WTC11 (cell line): Measurements from ENCODE around the gene MRPL14. TPM values are rescaled to one million over a fixed set of nuclear protein-coding genes. Genes with fewer than 3 reads are reported as not detected.

Experiments used
- ATAC-seq: fragments of 200-7000 bp; cut with Tn5 transposase; 2 replicates; pipeline ENCODE4 v1.10.0; 2021; ENCODE audit warnings: mild to moderate bottlenecking, moderate library complexity
- CTCF ChIA-PET: fragments of 300-600 bp; sonication (Branson Sonifier 250); formaldehyde crosslinking; loops from one replicate; lab custom pipeline; 2021; ENCODE audit warnings: antibody characterized with exemption; lab: Charles Lee
- POLR2A ChIA-PET: fragments of 350-600 bp; sonication (Branson Sonifier 250); formaldehyde crosslinking; loops from one replicate; lab custom pipeline; 2021; ENCODE audit warnings: antibody characterized with exemption; lab: Charles Lee
- DNase-seq: peaks from one replicate; pipeline ENCODE4 v3.0.0; 2021; ENCODE audit warnings: low spot score
- H3K27ac Mint-ChIP-seq: 2 replicates; pipeline ENCODE4 v1.8.0; 2021; ENCODE audit warnings: mixed read lengths
- H3K27me3 Mint-ChIP-seq: 2 replicates; pipeline ENCODE4 v1.8.0; 2021; ENCODE audit warnings: low read depth, mild to moderate bottlenecking, moderate library complexity, mixed read lengths
- H3K36me3 Mint-ChIP-seq: 2 replicates; pipeline ENCODE4 v1.8.0; 2021; ENCODE audit warnings: mixed read lengths
- H3K4me1 Mint-ChIP-seq: 2 replicates; pipeline ENCODE4 v1.8.0; 2022; ENCODE audit warnings: mixed read lengths
- H3K4me3 Mint-ChIP-seq: 2 replicates; pipeline ENCODE4 v1.8.0; 2021; ENCODE audit warnings: mild to moderate bottlenecking, moderate library complexity, mixed read lengths
- H3K9me3 Mint-ChIP-seq: 2 replicates; pipeline ENCODE4 v1.8.0; 2021; ENCODE audit warnings: mixed read lengths
- ARID4B ChIP-seq: sonication (generic); formaldehyde crosslinking; IDR thresholded peaks from 2 replicates; pipeline ENCODE4 v1.8.0; 2023; ENCODE audit warnings: missing genetic modification reagents, mild to moderate bottlenecking, borderline replicate concordance
- ATF1 ChIP-seq: sonication (generic); formaldehyde crosslinking; IDR thresholded peaks from 2 replicates; pipeline ENCODE4 v1.8.1; 2023; ENCODE audit warnings: mild to moderate bottlenecking, moderate library complexity, missing genetic modification reagents
- ATF6 ChIP-seq: sonication (generic); formaldehyde crosslinking; IDR thresholded peaks from 2 replicates; pipeline ENCODE4 v1.8.1; 2023; ENCODE audit warnings: mild to moderate bottlenecking, missing genetic modification reagents
- E2F4 ChIP-seq: sonication (generic); formaldehyde crosslinking; IDR thresholded peaks from 2 replicates; pipeline ENCODE4 v1.8.1; 2022; ENCODE audit warnings: low read depth, mild to moderate bottlenecking, moderate library complexity, missing genetic modification reagents, borderline replicate concordance
- GRHL2 ChIP-seq: fragments of 250-450 bp; sonication (Bioruptor Pico); IDR thresholded peaks from 2 replicates; pipeline ENCODE4 v1.8.0; 2022; ENCODE audit warnings: mild to moderate bottlenecking, moderate library complexity; ENCODE audit not compliant: insufficient replicate concordance, severe bottlenecking
- PRDM15 ChIP-seq: sonication (generic); formaldehyde crosslinking; IDR thresholded peaks from 2 replicates; pipeline ENCODE4 v1.8.0; 2022; ENCODE audit warnings: missing genetic modification reagents
- PREB ChIP-seq: sonication (generic); formaldehyde crosslinking; IDR thresholded peaks from 2 replicates; pipeline ENCODE4 v1.8.1; 2022; ENCODE audit warnings: mild to moderate bottlenecking, missing genetic modification reagents, moderate library complexity, borderline replicate concordance
- USF1 ChIP-seq: sonication (generic); formaldehyde crosslinking; IDR thresholded peaks from 2 replicates; pipeline ENCODE4 v1.8.0; 2022; ENCODE audit warnings: mild to moderate bottlenecking, missing genetic modification reagents
- ZNF138 ChIP-seq: sonication (generic); formaldehyde crosslinking; conservative IDR thresholded peaks from 2 replicates; pipeline ENCODE4 v1.8.1; 2022; ENCODE audit warnings: mild to moderate bottlenecking, moderate library complexity, missing genetic modification reagents
- ZNF396 ChIP-seq: fragments of 250-450 bp; sonication (Bioruptor Pico); IDR thresholded peaks from 2 replicates; pipeline ENCODE4 v1.8.0; 2021; ENCODE audit warnings: mild to moderate bottlenecking, moderate library complexity, borderline replicate concordance
- total RNA-seq: library from RNA; stranded (reverse); gene quantifications from 3 replicates; pipeline ENCODE4 v1.2.3, GENCODE V29; 2021

Gene MRPL14
- total RNA-seq, 1 experiment from 2014 or later, result 74.2 TPM

GRCh38 chr6:44082872-44083321, 44.4 kb downstream of the MRPL14 start (continued):
- TF ChIP-seq USF1 (CRISPR knock-in tag) (no peak), ZNF396 (no peak)

- CTCF ChIA-PET, result interaction anchor here (4.0 to 4.5 kb wide), 2 partner anchors 313 to 413 kb away, joined by 40 to 52 read pairs; partner anchors contain the start of gene VEGFA
- no peak overlapping the region; the same call in 1 of the 2 replicates for H3K27ac Mint-ChIP-seq
- H3K4me1 Mint-ChIP-seq, result peaks cover 17% of the 10 kb centered on the region
- DNase-seq (no peak), ATAC-seq (no peak)
- POLR2A ChIA-PET, result no interaction called here
- H3K36me3 Mint-ChIP-seq, result no peaks in the 10 kb centered on the region
- TF ChIP-seq ATF6 (CRISPR knock-in tag) (no peak), E2F4 (CRISPR knock-in tag) (no peak), ARID4B (CRISPR knock-in tag) (no peak), GRHL2 (no peak), PREB (CRISPR knock-in tag) (no peak), PRDM15 (CRISPR knock-in tag) (no peak), ZNF138 (CRISPR knock-in tag) (no peak), ATF1 (CRISPR knock-in tag) (no peak)
- H3K27me3 Mint-ChIP-seq, result no peaks in the 10 kb centered on the region
- no peak overlapping the region for H3K4me3 Mint-ChIP-seq
- no peaks in the 10 kb centered on the region for H3K9me3 Mint-ChIP-seq
These were observed 45.5 kb downstream of the MRPL14 start for GRCh38 chr6:44081753-44082152.
